ENCODE data around the gene SNN. TPM values are rescaled to one million over a fixed set of nuclear protein-coding genes. Genes with fewer than 3 reads are reported as not detected.

SNN gene
- total RNA-seq, 1 donor, result 9.2 TPM

DNA sequence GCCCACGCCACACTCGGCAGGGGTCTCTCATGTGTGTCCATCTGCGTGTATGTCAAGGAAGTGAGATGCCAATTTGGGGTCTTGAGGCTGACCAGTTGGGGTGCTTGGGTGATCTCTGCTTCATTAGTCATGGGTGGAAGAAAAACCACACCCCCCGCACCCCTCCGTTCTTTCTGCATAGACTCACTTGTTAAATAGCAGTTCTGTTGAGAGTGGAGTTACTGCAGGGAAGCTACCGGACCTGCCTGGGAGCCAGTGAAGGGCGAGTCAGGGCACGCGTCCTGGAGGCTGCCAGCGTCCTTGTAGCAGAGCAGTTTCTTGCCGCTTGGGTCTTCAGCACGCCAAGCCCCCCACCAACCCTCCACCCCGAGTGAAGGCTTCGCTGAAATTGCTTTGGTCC, 8.5 kb downstream of the SNN start:
- TF ChIP-seq, protein P1, sequence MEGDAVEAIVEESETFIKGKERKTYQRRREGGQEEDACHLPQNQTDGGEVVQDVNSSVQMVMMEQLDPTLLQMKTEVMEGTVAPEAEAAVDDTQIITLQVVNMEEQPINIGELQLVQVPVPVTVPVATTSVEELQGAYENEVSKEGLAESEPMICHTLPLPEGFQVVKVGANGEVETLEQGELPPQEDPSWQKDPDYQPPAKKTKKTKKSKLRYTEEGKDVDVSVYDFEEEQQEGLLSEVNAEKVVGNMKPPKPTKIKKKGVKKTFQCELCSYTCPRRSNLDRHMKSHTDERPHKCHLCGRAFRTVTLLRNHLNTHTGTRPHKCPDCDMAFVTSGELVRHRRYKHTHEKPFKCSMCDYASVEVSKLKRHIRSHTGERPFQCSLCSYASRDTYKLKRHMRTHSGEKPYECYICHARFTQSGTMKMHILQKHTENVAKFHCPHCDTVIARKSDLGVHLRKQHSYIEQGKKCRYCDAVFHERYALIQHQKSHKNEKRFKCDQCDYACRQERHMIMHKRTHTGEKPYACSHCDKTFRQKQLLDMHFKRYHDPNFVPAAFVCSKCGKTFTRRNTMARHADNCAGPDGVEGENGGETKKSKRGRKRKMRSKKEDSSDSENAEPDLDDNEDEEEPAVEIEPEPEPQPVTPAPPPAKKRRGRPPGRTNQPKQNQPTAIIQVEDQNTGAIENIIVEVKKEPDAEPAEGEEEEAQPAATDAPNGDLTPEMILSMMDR (IDR thresholded peaks at IDR 0.05; ENCODE audit: insufficient read depth, low read length), result no peak
- no peak for DNase-seq (ENCODE audit: low read depth)
- no peak overlapping the region for H3K4me3 ChIP-seq (ENCODE audit: low read depth, low read length)

GRCh38 chr16:11677451-11677951, 9.2 kb downstream of the SNN start:
- H3K4me3 ChIP-seq (ENCODE audit: low read depth, low read length), result no peak overlapping the region
- DNase-seq (ENCODE audit: low read depth), result no peak
- TF ChIP-seq, protein P1 (IDR thresholded peaks at IDR 0.05; ENCODE audit: insufficient read depth, low read length), result no peak

- TF ChIP-seq, protein P1 (IDR thresholded peaks at IDR 0.05; ENCODE audit: insufficient read depth, low read length), result no peak
- DNase-seq (ENCODE audit: low read depth), result no peak
- H3K4me3 ChIP-seq (ENCODE audit: low read depth, low read length), result no peak overlapping the region
Measured at GRCh38 chr16:11677959-11678881, 10.0 kb downstream of the SNN start.

DNA sequence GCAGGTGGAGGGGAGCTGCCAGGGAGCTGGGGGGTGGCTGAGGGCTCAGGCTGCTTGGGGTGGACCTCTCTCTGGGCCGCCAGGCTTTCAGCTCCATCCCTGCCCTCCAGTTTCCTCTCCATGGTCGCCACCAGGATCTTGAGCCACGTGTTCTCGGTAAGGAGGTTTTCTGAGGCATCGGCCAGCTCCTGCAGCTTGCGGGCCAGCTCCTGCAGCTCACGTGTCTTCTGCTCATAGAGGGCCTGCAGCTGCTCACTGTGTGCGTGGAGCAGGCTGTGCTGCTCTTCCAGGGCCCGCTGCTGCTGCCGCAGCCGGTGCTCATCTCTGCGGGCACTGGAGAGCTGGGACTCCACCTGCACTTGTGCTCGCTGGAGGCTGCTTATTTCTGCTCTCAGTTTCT, 11.0 kb downstream of the SNN start:
- no peak overlapping the region for H3K4me3 ChIP-seq (ENCODE audit: low read depth, low read length)
- TF ChIP-seq, protein P1 (IDR thresholded peaks at IDR 0.05; ENCODE audit: insufficient read depth, low read length), result no peak
- no peak for DNase-seq (ENCODE audit: low read depth)

DNA sequence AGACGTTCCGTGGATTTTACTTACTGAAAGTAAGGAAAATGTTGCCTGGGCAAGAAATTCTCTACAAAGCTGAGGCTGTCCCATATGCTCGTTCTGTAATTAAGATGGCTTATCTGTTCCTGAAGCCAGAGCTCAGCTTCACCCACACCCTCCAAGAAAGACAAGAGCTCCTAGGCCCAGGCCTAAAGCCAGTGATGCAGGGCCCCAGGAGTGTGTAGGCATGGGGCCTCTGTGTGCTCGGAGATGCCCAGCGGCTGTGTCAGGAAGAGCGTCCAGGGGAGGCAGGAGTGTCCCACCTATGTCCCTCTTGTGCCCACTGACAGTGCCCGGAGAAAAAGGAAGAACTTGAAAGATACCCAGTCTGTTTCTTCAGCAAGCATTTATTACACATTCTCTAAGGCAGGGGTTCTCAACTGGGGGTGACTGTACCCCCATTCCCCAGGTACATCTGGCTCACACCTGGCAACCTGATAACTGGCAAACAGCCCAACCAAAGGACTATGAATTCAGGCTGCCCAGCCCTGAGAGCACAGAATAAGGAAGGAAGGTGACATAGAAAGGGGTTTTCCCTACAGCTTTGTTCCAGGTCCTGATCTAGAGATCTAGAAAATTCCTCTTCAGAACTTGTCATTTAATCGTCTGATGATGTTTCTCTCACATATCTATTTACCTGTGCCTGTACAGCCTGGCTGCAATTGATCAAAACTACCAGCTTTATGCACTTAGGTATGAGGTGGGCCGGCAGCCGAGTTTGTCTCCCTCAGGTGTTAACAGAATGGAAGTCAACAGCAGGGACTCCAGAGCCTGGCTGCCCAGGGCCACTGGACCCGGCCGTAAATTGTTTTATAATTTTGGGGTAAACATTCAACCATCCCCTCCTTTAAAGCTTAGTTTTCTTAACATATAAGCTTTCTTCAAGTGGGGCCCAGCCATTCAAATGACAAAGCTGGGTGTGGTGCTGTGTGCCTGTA, 12.0 kb downstream of the SNN start:
- TF ChIP-seq, protein P1 (IDR thresholded peaks at IDR 0.05; ENCODE audit: insufficient read depth, low read length), result no peak
- no peak overlapping the region for H3K4me3 ChIP-seq (ENCODE audit: low read depth, low read length)
- DNase-seq (ENCODE audit: low read depth), result no peak

- TF ChIP-seq, protein P1 (IDR thresholded peaks at IDR 0.05; ENCODE audit: insufficient read depth, low read length), result no peak
- no peak for DNase-seq (ENCODE audit: low read depth)
- H3K4me3 ChIP-seq (ENCODE audit: low read depth, low read length), result no peak overlapping the region
Measured at GRCh38 chr16:11681556-11681955, 13.3 kb downstream of the SNN start.
